GM19372 (cell line): ENCODE results near the gene TOMM5.
"Not testable (repeated sequence)": the region's sequence is repeated elsewhere in the genome, so short reads cannot be mapped to it uniquely, and the experiment has no call there.

Experiments used
- ATAC-seq: cut with Tn5 transposase; IDR thresholded peaks from one replicate; pipeline ENCODE4 v1.9.1; 2021; ENCODE audit warnings: mild to moderate bottlenecking, low read depth, moderate library complexity; ENCODE audit not compliant: unreplicated experiment

Gene TOMM5

GRCh38 chr9:37617161-37617560, 24.8 kb upstream of the TOMM5 start:
- ATAC-seq = no peak

- no peak for ATAC-seq
Observed at GRCh38 chr9:37611961-37612360, 19.6 kb upstream of the TOMM5 start.

- ATAC-seq = no peak
Observed at GRCh38 chr9:37611014-37611413, 18.6 kb upstream of the TOMM5 start.

- ATAC-seq = no peak
Observed at GRCh38 chr9:37609735-37610397, 17.5 kb upstream of the TOMM5 start.

- no peak for ATAC-seq
Observed at GRCh38 chr9:37608250-37608649, 15.9 kb upstream of the TOMM5 start.

- no peak for ATAC-seq
Observed at GRCh38 chr9:37604296-37604695, 11.9 kb upstream of the TOMM5 start.

GRCh38 chr9:37602817-37603216, 10.4 kb upstream of the TOMM5 start:
- ATAC-seq = no peak

- not testable (repeated sequence) for ATAC-seq
Observed at GRCh38 chr9:37602061-37602460, 9.7 kb upstream of the TOMM5 start.

GRCh38 chr9:37596504-37596903, 4.1 kb upstream of the TOMM5 start:
- ATAC-seq = no peak

GRCh38 chr9:37593883-37594448, 1.6 kb upstream of the TOMM5 start:
- no peak for ATAC-seq

GRCh38 chr9:37587521-37587920, 4.9 kb downstream of the TOMM5 start:
- ATAC-seq = no peak

- ATAC-seq = no peak
Observed at GRCh38 chr9:37583522-37584121, 8.8 kb downstream of the TOMM5 start.

GRCh38 chr9:37582548-37583157, 9.7 kb downstream of the TOMM5 start:
- ATAC-seq = no peak

- peak; percentile 71 for ATAC-seq
Observed at GRCh38 chr9:37575921-37576721, 16.3 kb downstream of the TOMM5 start, which contains the start of gene FBXO10. TSS of gene FBXO10 (minus strand) at chr9:37576380. CDS start at chr9:37541768, 34,612 bp downstream.

GRCh38 chr9:37575511-37575914, 16.9 kb downstream of the TOMM5 start:
- peak; percentile 36 for ATAC-seq

- no peak for ATAC-seq
Observed at GRCh38 chr9:37575001-37575400, 17.4 kb downstream of the TOMM5 start.

- no peak for ATAC-seq
Observed at GRCh38 chr9:37574241-37574721, 18.1 kb downstream of the TOMM5 start.

- ATAC-seq = no peak
Observed at GRCh38 chr9:37571282-37571681, 21.1 kb downstream of the TOMM5 start.

- no peak for ATAC-seq
Observed at GRCh38 chr9:37566716-37567115, 25.7 kb downstream of the TOMM5 start.
